Heart left ventricle (tissue), 16 donors: ENCODE results near the gene MAN2B2. TPM values are rescaled to one million over a fixed set of nuclear protein-coding genes. Genes with fewer than 3 reads are reported as not detected.
"Not testable (repeated sequence)": the region's sequence is repeated elsewhere in the genome, so short reads cannot be mapped to it uniquely, and the experiment has no call there.

Experiments used
- ATAC-seq, 4 donors: fragments of 200-7000 bp; cut with Tn5 transposase; one replicate each; pipeline ENCODE4 v1.9.1; 2020 to 2022; ENCODE audit warnings: moderate library complexity in 4 of 4, mild to moderate bottlenecking in 3 of 4, moderate number of reproducible peaks in 1 of 4
- DNase-seq, 5 donors: peaks; one replicate each; pipeline ENCODE4 v3.0.0-alpha.2; 2020
- H3K27ac ChIP-seq, 12 donors: fragments of 200-600 bp; sonication (generic) in 4 of 12; one replicate each; pipeline versions ENCODE4 v1.5.0 to v1.8.0; 2016 to 2022; ENCODE audit warnings: mild to moderate bottlenecking in 2 of 12
- H3K27me3 ChIP-seq, 9 donors: fragments of 200-600 bp; sonication (generic) in 2 of 9; one replicate each; pipeline versions ENCODE4 v1.5.1 to v1.8.0; 2016 to 2022; ENCODE audit warnings: mild to moderate bottlenecking in 3 of 9
- H3K36me3 ChIP-seq, 9 donors: fragments of 200-600 bp; sonication (generic) in 2 of 9; one replicate each; pipeline versions ENCODE4 v1.5.0 to v1.8.0; 2018 to 2022; ENCODE audit warnings: mild to moderate bottlenecking in 2 of 9
- H3K4me1 ChIP-seq, 12 donors: fragments of 200-600 bp; sonication (generic) in 4 of 12; one replicate each; pipeline versions ENCODE4 v1.5.0 to v1.8.0; 2016 to 2022; ENCODE audit warnings: mild to moderate bottlenecking in 3 of 12
- H3K4me3 ChIP-seq, 12 donors: fragments of 200-600 bp; sonication (generic) in 4 of 12; one replicate each; pipeline versions ENCODE4 v1.5.0 to v1.8.0; 2017 to 2022; ENCODE audit warnings: mild to moderate bottlenecking in 9 of 12, moderate library complexity in 4 of 12
- H3K9me3 ChIP-seq, 12 donors: fragments of 200-600 bp; sonication (generic) in 4 of 12; one replicate each; pipeline versions ENCODE4 v1.5.0 to v1.8.0; 2016 to 2022; ENCODE audit warnings: mild to moderate bottlenecking in 1 of 12
- CTCF ChIP-seq, 12 donors: fragments of 200-600 bp; sonication (generic) in 4 of 12; IDR thresholded peaks; one replicate each; pipeline versions ENCODE4 v1.5.0 to v1.8.0; 2018 to 2022; ENCODE audit warnings: antibody characterized with exemption in 12 of 12, mild to moderate bottlenecking in 5 of 12
- POLR2A ChIP-seq, 2 donors: fragments of 450-650 bp; IDR thresholded peaks; one replicate each; pipeline ENCODE4 v1.6.1; 2017; ENCODE audit warnings: antibody characterized with exemption in 2 of 2, mild to moderate bottlenecking in 2 of 2, moderate library complexity in 2 of 2
- WGBS, 4 donors: extraction: QIAGEN DNeasy Blood & Tissue Kit in 2 of 4; methylation state at CpG; one replicate each; pipeline versions ENCODE4 v1.1.5 to v1.1.7; 2013 to 2018; 5-methylcytosine and 5-hydroxymethylcytosine counted together
- intact Hi-C, 10 donors: fragments of 100-400 bp; cut with DNase I; formaldehyde crosslinking; loops; one replicate each; pipeline versions ENCODE4 v1.11.1 to v1.14.2; 2022
- polyA plus RNA-seq, 2 donors: library from polyadenylated mRNA; stranded (reverse); fragments of 200-250 nt; gene quantifications; one replicate each; pipeline ENCODE4 v1.2.3, GENCODE V29; 2013
- total RNA-seq, 9 donors: library from RNA; depleted of rRNA in 2 of 9; stranded (reverse); fragments of >200 nt in 2 of 9; fragmentation: NEBNext Ultra II Directional in 3 of 9; extraction: Animal tissue kit (Norgen Biotek cat#: 25700) in 3 of 9; gene quantifications; one replicate each; pipeline versions ENCODE4 v1.1.0 to v1.2.4, GENCODE V29; 2016 to 2023
- donor health status: ischemic (EF 13 %, LVEDD 7.1; RV severe dilation, severe dysfunction).
- donor health status: healthy with polysubstance abuse.
- donor health status: DM: no; HTN: yes; CAD: no.
- donor health status: DM: no; HTN: no; CAD: no.
- donor health status: ischemic (EF 25% LVEDD 6.9; RV normal size, moderate dysfunction).
- donor health status: ischemic (EF 25% LVEDD 5.7; RV mildly dilated, moderate dysfunction).
- donor health status: healthy.
- donor health status: DM: yes; HTN: yes; CAD: no.
- donor health status: ischemic (EF 35%, LVEDD 5.7; RV mildly dilated, moderate dysfunction).
- donor health status: nonischemic (EF 11% LVEDD 7.7; RV severe dilation, severe dysfunction).
- donor health status: DM: yes; HTN: yes; CAD: no.
- donor health status: PGD.
- donor health status: ischemic (EF 29% LVEDD 5.4; RV normal size, mild dysfunction).
- donor health status: nonischemic (EF 23%, LVEDD 6.1; RV moderate dilation, normal function).

Gene MAN2B2
- total and polyA plus RNA-seq, 11 donors: 4.4 to 33.6 (median 19.8) TPM

DNA sequence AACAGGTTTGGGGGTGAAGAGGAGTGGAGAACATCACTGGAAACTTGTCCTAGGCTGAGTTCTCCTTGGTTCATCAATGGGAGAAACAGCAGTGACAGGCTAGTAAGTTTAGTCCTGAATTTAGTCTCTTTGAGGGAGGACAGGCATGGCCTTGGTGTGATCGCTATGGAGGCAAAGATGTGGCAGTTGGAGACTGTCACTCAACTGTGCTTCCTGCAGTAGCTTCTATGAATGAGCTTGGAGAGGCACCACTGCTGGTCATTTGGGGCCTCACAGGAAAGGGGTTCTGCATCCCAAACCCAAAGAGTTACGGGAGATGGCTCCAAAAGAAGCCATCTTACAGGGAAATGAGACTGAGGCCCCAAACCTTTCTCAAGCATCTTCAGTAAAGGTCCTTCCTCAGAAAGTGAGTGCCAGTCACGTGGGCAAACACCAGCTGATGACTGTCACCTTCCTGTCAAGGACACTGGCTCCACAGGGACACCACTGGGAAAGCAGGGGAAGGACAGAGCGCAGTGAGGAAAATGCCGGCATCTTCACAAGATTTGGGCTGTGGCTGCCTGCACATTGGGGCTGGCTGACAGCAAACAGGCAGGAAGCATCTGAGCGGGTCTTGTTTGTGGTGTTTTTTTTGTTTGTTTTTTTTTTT, 72.7 kb downstream of the MAN2B2 start:
- WGBS, 4 donors: 48 to 69% (median 60%) methylated on average over 5 to 6 of the region's 6 CpGs
- H3K27ac ChIP-seq: no peak overlapping the region
- DNase-seq (no peak), ATAC-seq (no peak)
- no peaks in the 10 kb centered on the region for H3K9me3 ChIP-seq
- H3K4me3 ChIP-seq: no peak overlapping the region
- intact Hi-C loops: no loop called here
- H3K4me1 ChIP-seq: peaks cover 0 to 16% (median 13%) of the 10 kb centered on the region in 12 donors
- TF ChIP-seq POLR2A (IDR thresholded peaks at IDR 0.05) (no peak), CTCF (IDR thresholded peaks at IDR 0.05) (no peak)
- H3K36me3 ChIP-seq: peaks cover 0 to 14% (median 8%) of the 10 kb centered on the region in 9 donors
- no peaks in the 10 kb centered on the region for H3K27me3 ChIP-seq

- TF ChIP-seq POLR2A (IDR thresholded peaks at IDR 0.05): no peak
- no peak for TF ChIP-seq CTCF (IDR thresholded peaks at IDR 0.05)
- Histone ChIP-seq H3K36me3 (no peaks in the 10 kb centered on the region), H3K4me3 (no peak overlapping the region), H3K27ac (no peak overlapping the region), H3K9me3 (peaks cover 0 to 3% (median 0%) of the 10 kb centered on the region in 12 donors), H3K4me1 (peaks cover 0 to 1% (median 0%) of the 10 kb centered on the region in 12 donors), H3K27me3 (no peaks in the 10 kb centered on the region)
- 90 to 94% (median 92%) methylated on average over 8 of the region's 8 CpGs for WGBS, 4 donors
- intact Hi-C loops: no loop called here
- DNase-seq (no peak), ATAC-seq (no peak)
Observed at GRCh38 chr4:6649216-6649615, 74.2 kb downstream of the MAN2B2 start.

GRCh38 chr4:6654211-6654610, 79.2 kb downstream of the MAN2B2 start:
- H3K27ac ChIP-seq, H3K9me3 ChIP-seq, H3K36me3 ChIP-seq, DNase-seq, ATAC-seq, H3K4me3 ChIP-seq: not testable (repeated sequence)
- H3K4me1 ChIP-seq: peaks cover 0 to 11% (median 1%) of the 10 kb centered on the region in 12 donors
- 46 to 88% (median 54%) methylated on average over 2 to 3 of the region's 3 CpGs for WGBS, 4 donors
- peaks cover 0 to 12% (median 0%) of the 10 kb centered on the region in 9 donors for H3K27me3 ChIP-seq
- intact Hi-C loops: loop anchor here in 1 of 10 donors (5.0 kb wide), 1 partner anchor 178 kb away; no protein-coding TSS in a partner anchor

GRCh38 chr4:6655291-6655690, 80.3 kb downstream of the MAN2B2 start:
- H3K9me3 ChIP-seq, H3K27ac ChIP-seq, DNase-seq, ATAC-seq, H3K36me3 ChIP-seq, H3K4me3 ChIP-seq, intact Hi-C loops: not testable (repeated sequence)
- whole genome bisulfite sequencing, 4 donors: 79 to 96% (median 91%) methylated on average over 1 to 2 of the region's 2 CpGs
- Histone ChIP-seq H3K4me1 (peaks cover 0 to 13% (median 2%) of the 10 kb centered on the region in 12 donors), H3K27me3 (peaks cover 0 to 21% (median 0%) of the 10 kb centered on the region in 9 donors)

GRCh38 chr4:6655924-6656323, 80.9 kb downstream of the MAN2B2 start:
- H3K36me3 ChIP-seq: no peaks in the 10 kb centered on the region
- intact Hi-C loops: no loop called here
- H3K9me3 ChIP-seq: peaks cover 0 to 5% (median 0%) of the 10 kb centered on the region in 12 donors
- 85 to 97% (median 94%) methylated on average over 5 of the region's 5 CpGs for WGBS, 4 donors
- H3K27me3 ChIP-seq: peaks cover 0 to 21% (median 0%) of the 10 kb centered on the region in 9 donors
- ATAC-seq (no peak), DNase-seq (no peak)
- H3K4me1 ChIP-seq: peaks cover 0 to 13% (median 2%) of the 10 kb centered on the region in 12 donors
- H3K4me3 ChIP-seq: no peak overlapping the region
- TF ChIP-seq POLR2A (IDR thresholded peaks at IDR 0.05): no peak
- no peak for TF ChIP-seq CTCF (IDR thresholded peaks at IDR 0.05)
- no peak overlapping the region for H3K27ac ChIP-seq
